GM23338 (cell line): ENCODE results near the gene PAK1IP1. TPM values are rescaled to one million over a fixed set of nuclear protein-coding genes. Genes with fewer than 3 reads are reported as not detected.

ENCODE experiments used
- CREB1 ChIP-seq: fragments of 250-450 bp; sonication (Bioruptor Pico); IDR thresholded peaks from 2 replicates; pipeline ENCODE4 v1.5.0; 2020; ENCODE audit warnings: low read depth, mild to moderate bottlenecking, moderate library complexity
- EZH2 ChIP-seq: fragments of 200-600 bp; sonication (generic); IDR thresholded peaks from one replicate; pipeline ENCODE4 v1.8.0; 2017; ENCODE audit warnings: antibody characterized with exemption, mild to moderate bottlenecking, low read depth; ENCODE audit not compliant: unreplicated experiment
- EZH2phosphoT487 ChIP-seq: fragments of 200-600 bp; sonication (generic); IDR thresholded peaks from one replicate; pipeline ENCODE4 v1.8.1; 2018; ENCODE audit warnings: antibody characterized with exemption; ENCODE audit not compliant: unreplicated experiment
- JUNB ChIP-seq: IDR thresholded peaks from one replicate; pipeline ENCODE4 v1.6.1; 2016; ENCODE audit warnings: antibody characterized with exemption; ENCODE audit not compliant: unreplicated experiment
- NANOG ChIP-seq: IDR thresholded peaks from 2 replicates; pipeline ENCODE4 v1.6.1; 2016; ENCODE audit warnings: antibody characterized with exemption, borderline replicate concordance
- REST ChIP-seq: IDR thresholded peaks from one replicate; pipeline ENCODE4 v1.6.1; 2018; ENCODE audit warnings: antibody characterized with exemption; ENCODE audit not compliant: unreplicated experiment
- STAT1 ChIP-seq: IDR thresholded peaks from one replicate; pipeline ENCODE4 v1.6.1; 2016; ENCODE audit warnings: antibody characterized with exemption; ENCODE audit not compliant: unreplicated experiment
- ZNF114 ChIP-seq: fragments of 250-450 bp; sonication (Bioruptor Pico); IDR thresholded peaks from 2 replicates; pipeline ENCODE4 v1.5.0; 2020; ENCODE audit warnings: mild to moderate bottlenecking, moderate library complexity
- ZNF462 ChIP-seq: fragments of 250-450 bp; sonication (Bioruptor Pico); IDR thresholded peaks from 2 replicates; pipeline ENCODE4 v1.5.0; 2020; ENCODE audit warnings: mild to moderate bottlenecking, moderate library complexity
- polyA plus RNA-seq: library from polyadenylated mRNA; unstranded; fragments of >200 nt; fragmentation: Nextera tagmentation; extraction: Ambion mirVana; gene quantifications from 2 replicates; pipeline ENCODE4 v1.2.1, GENCODE V29; 2016
- total RNA-seq: library from RNA; depleted of rRNA; stranded (reverse); fragments of >200 nt; shearing (Covaris generic); gene quantifications from 2 replicates; pipeline ENCODE4 v1.2.3, GENCODE V29; 2014
- TF ChIP-seq, protein P1 (sequence below): IDR thresholded peaks from 2 replicates; pipeline ENCODE4 v1.6.1; 2016; ENCODE audit warnings: antibody characterized with exemption

Gene PAK1IP1
- total and polyA plus RNA-seq, 2 experiments from 2014 or later, result 45.5 to 93.2 TPM

- TF ChIP-seq ZNF462 (CRISPR knock-in tag), result no peak
- no peak for TF ChIP-seq JUNB
- TF ChIP-seq ZNF114, result no peak
- TF ChIP-seq CREB1 (CRISPR knock-in tag), result no peak
- no peak for TF ChIP-seq NANOG
- TF ChIP-seq STAT1, result no peak
- no peak for TF ChIP-seq EZH2
- no peak for TF ChIP-seq EZH2phosphoT487
- no peak for TF ChIP-seq REST
- TF ChIP-seq, protein P1, sequence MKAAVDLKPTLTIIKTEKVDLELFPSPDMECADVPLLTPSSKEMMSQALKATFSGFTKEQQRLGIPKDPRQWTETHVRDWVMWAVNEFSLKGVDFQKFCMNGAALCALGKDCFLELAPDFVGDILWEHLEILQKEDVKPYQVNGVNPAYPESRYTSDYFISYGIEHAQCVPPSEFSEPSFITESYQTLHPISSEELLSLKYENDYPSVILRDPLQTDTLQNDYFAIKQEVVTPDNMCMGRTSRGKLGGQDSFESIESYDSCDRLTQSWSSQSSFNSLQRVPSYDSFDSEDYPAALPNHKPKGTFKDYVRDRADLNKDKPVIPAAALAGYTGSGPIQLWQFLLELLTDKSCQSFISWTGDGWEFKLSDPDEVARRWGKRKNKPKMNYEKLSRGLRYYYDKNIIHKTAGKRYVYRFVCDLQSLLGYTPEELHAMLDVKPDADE, result no peak
Observed at GRCh38 chr6:10668126-10668917, 26.4 kb upstream of the PAK1IP1 start (continued).
